Activated B cell treated with CpG ODN at 0.5 μM for 24 hours (primary cell): ENCODE measurements around the gene YAF2. TPM values are rescaled to one million over a fixed set of nuclear protein-coding genes. Genes with fewer than 3 reads are reported as not detected.

Source experiments
- ATAC-seq: fragments of 200-7000 bp; cut with Tn5 transposase; one replicate; pipeline ENCODE4 v1.10.0; 2021; ENCODE audit warnings: low read depth, mild to moderate bottlenecking, moderate library complexity
- CTCF ChIA-PET: fragments of 350-600 bp; sonication (Branson Sonifier 250); formaldehyde crosslinking; loops from one replicate; lab custom pipeline; 2021; ENCODE audit warnings: antibody characterized with exemption; lab: Charles Lee
- POLR2A ChIA-PET: fragments of 350-600 bp; sonication (Branson Sonifier 250); formaldehyde crosslinking; loops from one replicate; lab custom pipeline; 2021; ENCODE audit warnings: antibody characterized with exemption; lab: Charles Lee
- DNase-seq: peaks from one replicate; pipeline ENCODE4 v3.0.0; 2022
- H3K27ac Mint-ChIP-seq: one replicate; pipeline ENCODE4 v1.8.0; 2020; ENCODE audit warnings: mixed read lengths
- H3K27me3 Mint-ChIP-seq: one replicate; pipeline ENCODE4 v1.8.0; 2021; ENCODE audit warnings: mixed read lengths
- H3K36me3 Mint-ChIP-seq: one replicate; pipeline ENCODE4 v1.8.0; 2021; ENCODE audit warnings: low read depth, mixed read lengths
- H3K4me1 Mint-ChIP-seq: one replicate; pipeline ENCODE4 v1.8.0; 2021; ENCODE audit warnings: mixed read lengths
- H3K4me3 Mint-ChIP-seq: one replicate; pipeline ENCODE4 v1.8.0; 2020; ENCODE audit warnings: mild to moderate bottlenecking, mixed read lengths
- H3K9me3 Mint-ChIP-seq: one replicate; pipeline ENCODE4 v1.8.0; 2020; ENCODE audit warnings: mixed read lengths
- CTCF ChIP-seq: fragments of 200-600 bp; IDR thresholded peaks from one replicate; pipeline ENCODE4 v1.8.0; 2022; ENCODE audit warnings: antibody characterized with exemption, mild to moderate bottlenecking
- intact Hi-C: fragments of 100-400 bp; cut with micrococcal nuclease; formaldehyde crosslinking; loops from one replicate; pipeline ENCODE4 v1.15.1; 2024
- total RNA-seq: library from RNA; stranded (reverse); gene quantifications from 2 replicates; pipeline ENCODE4 v1.2.3, GENCODE V29; 2022

The YAF2 gene
- total RNA-seq, 1 donor from 2014 or later = 38.5 TPM

- CTCF ChIA-PET = interaction anchor here (1.0 to 2.0 kb wide), 3 partner anchors 203 to 440 kb away, joined by 3 to 5 read pairs (median 5); no protein-coding TSS in a partner anchor
- Mint-ChIP-seq H3K4me3 (no peak overlapping the region), H3K27ac (no peak overlapping the region), H3K9me3 (no peaks in the 10 kb centered on the region), H3K4me1 (peaks cover 12% of the 10 kb centered on the region), H3K27me3 (no peaks in the 10 kb centered on the region), H3K36me3 (peaks cover 8% of the 10 kb centered on the region)
- ATAC-seq (no peak), DNase-seq (no peak)
- no peak for TF ChIP-seq CTCF
- intact Hi-C loops = loop anchor here (1.0 to 5.0 kb wide), 3 partner anchors 203 to 438 kb away; no protein-coding TSS in a partner anchor
- POLR2A ChIA-PET = no interaction called here
Measured at GRCh38 chr12:42128888-42129287, 109.2 kb downstream of the YAF2 start.

- H3K9me3 Mint-ChIP-seq = no peaks in the 10 kb centered on the region
- no peak for ATAC-seq
- no peak for DNase-seq
- no peaks in the 10 kb centered on the region for H3K27me3 Mint-ChIP-seq
- no peak overlapping the region for H3K4me3 Mint-ChIP-seq
- intact Hi-C loops = loop anchor here (5.0 kb wide), 1 partner anchor 439 kb away; no protein-coding TSS in a partner anchor
- no peak overlapping the region for H3K27ac Mint-ChIP-seq
- no peak for TF ChIP-seq CTCF
- peaks cover 7% of the 10 kb centered on the region for H3K36me3 Mint-ChIP-seq
- H3K4me1 Mint-ChIP-seq = peaks cover 12% of the 10 kb centered on the region
- CTCF ChIA-PET = interaction anchor here (1.0 to 2.0 kb wide), 3 partner anchors 203 to 441 kb away, joined by 5 to 6 read pairs (median 5); no protein-coding TSS in a partner anchor
- POLR2A ChIA-PET = no interaction called here
Measured at GRCh38 chr12:42128327-42128726, 109.7 kb downstream of the YAF2 start.

GRCh38 chr12:42126963-42127362 is 111.1 kb downstream of the YAF2 start:
- no peaks in the 10 kb centered on the region for H3K9me3 Mint-ChIP-seq
- DNase-seq = no peak
- peaks cover 7% of the 10 kb centered on the region for H3K36me3 Mint-ChIP-seq
- ChIA-PET CTCF (interaction anchor here (0.7 to 2.0 kb wide), 2 partner anchors 103 to 442 kb away, joined by 4 to 5 read pairs; no protein-coding TSS in a partner anchor), POLR2A (no interaction called here)
- H3K4me1 Mint-ChIP-seq = peaks cover 12% of the 10 kb centered on the region
- intact Hi-C loops = loop anchor here (2.0 to 5.0 kb wide), 2 partner anchors 18 to 440 kb away; partner anchors contain the start of gene GXYLT1
- ATAC-seq = peak; percentile 45
- H3K27me3 Mint-ChIP-seq = no peaks in the 10 kb centered on the region
- no peak for TF ChIP-seq CTCF
- no peak overlapping the region for H3K27ac Mint-ChIP-seq
- no peak overlapping the region for H3K4me3 Mint-ChIP-seq

GRCh38 chr12:42125388-42125767 is 112.7 kb downstream of the YAF2 start:
- intact Hi-C loops = loop anchor here (5.0 kb wide), 1 partner anchor 442 kb away; no protein-coding TSS in a partner anchor
- ChIA-PET CTCF (no interaction called here), POLR2A (no interaction called here)
- Mint-ChIP-seq H3K4me3 (no peak overlapping the region), H3K27me3 (no peaks in the 10 kb centered on the region), H3K9me3 (no peaks in the 10 kb centered on the region), H3K36me3 (peaks cover 10% of the 10 kb centered on the region), H3K27ac (no peak overlapping the region), H3K4me1 (peaks cover 9% of the 10 kb centered on the region)
- no peak for DNase-seq
- peak; percentile 42 for ATAC-seq
- no peak for TF ChIP-seq CTCF

GRCh38 chr12:42124764-42125387 is 113.2 kb downstream of the YAF2 start:
- Mint-ChIP-seq H3K27me3 (no peaks in the 10 kb centered on the region), H3K9me3 (no peaks in the 10 kb centered on the region), H3K36me3 (peaks cover 10% of the 10 kb centered on the region), H3K27ac (no peak overlapping the region), H3K4me3 (no peak overlapping the region), H3K4me1 (peaks cover 9% of the 10 kb centered on the region)
- ATAC-seq (no peak), DNase-seq (no peak)
- POLR2A ChIA-PET = no interaction called here
- CTCF ChIA-PET = no interaction called here
- intact Hi-C loops = loop anchor here (5.0 kb wide), 1 partner anchor 442 kb away; no protein-coding TSS in a partner anchor
- TF ChIP-seq CTCF = no peak
